Progenitor cell of endocrine pancreas (in vitro differentiated cells): ENCODE results near the gene DFFA. TPM values are rescaled to one million over a fixed set of nuclear protein-coding genes. Genes with fewer than 3 reads are reported as not detected.

Experiments used
- DNase-seq: peaks from one replicate; pipeline ENCODE4 v3.0.0; 2021; ENCODE audit warnings: low spot score; ENCODE audit not compliant: unreplicated experiment
- H3K27ac Mint-ChIP-seq: 2 replicates; pipeline ENCODE4 v1.8.0; 2021; ENCODE audit warnings: mild to moderate bottlenecking, moderate library complexity, mixed read lengths
- H3K27me3 Mint-ChIP-seq: 2 replicates; pipeline ENCODE4 v1.8.0; 2021; ENCODE audit warnings: mixed read lengths
- H3K36me3 Mint-ChIP-seq: 2 replicates; pipeline ENCODE4 v1.8.0; 2022; ENCODE audit warnings: mixed read lengths; ENCODE audit not compliant: insufficient read depth
- H3K4me1 Mint-ChIP-seq: 2 replicates; pipeline ENCODE4 v1.8.0; 2021; ENCODE audit warnings: low read depth, mixed read lengths
- H3K4me3 Mint-ChIP-seq: 2 replicates; pipeline ENCODE4 v1.8.0; 2021; ENCODE audit warnings: low read depth, mild to moderate bottlenecking, moderate library complexity, mixed read lengths
- H3K9me3 Mint-ChIP-seq: 2 replicates; pipeline ENCODE4 v1.8.0; 2021; ENCODE audit warnings: low read depth, mixed read lengths
- total RNA-seq: library from RNA; stranded (reverse); gene quantifications from 2 replicates; pipeline ENCODE4 v1.2.1, GENCODE V29; 2021
- TF ChIP-seq, protein P1 (sequence below): fragments of 200-600 bp; sonication (generic); IDR thresholded peaks from one replicate; pipeline ENCODE4 v1.5.0; 2021; ENCODE audit warnings: antibody characterized with exemption, mild to moderate bottlenecking; ENCODE audit not compliant: unreplicated experiment

DFFA gene
- total RNA-seq, 1 donor from 2014 or later = 47.9 TPM

- H3K9me3 Mint-ChIP-seq = no peaks in the 10 kb centered on the region
- peaks cover 4% of the 10 kb centered on the region for H3K27me3 Mint-ChIP-seq
- no peaks in the 10 kb centered on the region for H3K4me1 Mint-ChIP-seq
- H3K27ac Mint-ChIP-seq = no peak overlapping the region
- TF ChIP-seq, protein P1, sequence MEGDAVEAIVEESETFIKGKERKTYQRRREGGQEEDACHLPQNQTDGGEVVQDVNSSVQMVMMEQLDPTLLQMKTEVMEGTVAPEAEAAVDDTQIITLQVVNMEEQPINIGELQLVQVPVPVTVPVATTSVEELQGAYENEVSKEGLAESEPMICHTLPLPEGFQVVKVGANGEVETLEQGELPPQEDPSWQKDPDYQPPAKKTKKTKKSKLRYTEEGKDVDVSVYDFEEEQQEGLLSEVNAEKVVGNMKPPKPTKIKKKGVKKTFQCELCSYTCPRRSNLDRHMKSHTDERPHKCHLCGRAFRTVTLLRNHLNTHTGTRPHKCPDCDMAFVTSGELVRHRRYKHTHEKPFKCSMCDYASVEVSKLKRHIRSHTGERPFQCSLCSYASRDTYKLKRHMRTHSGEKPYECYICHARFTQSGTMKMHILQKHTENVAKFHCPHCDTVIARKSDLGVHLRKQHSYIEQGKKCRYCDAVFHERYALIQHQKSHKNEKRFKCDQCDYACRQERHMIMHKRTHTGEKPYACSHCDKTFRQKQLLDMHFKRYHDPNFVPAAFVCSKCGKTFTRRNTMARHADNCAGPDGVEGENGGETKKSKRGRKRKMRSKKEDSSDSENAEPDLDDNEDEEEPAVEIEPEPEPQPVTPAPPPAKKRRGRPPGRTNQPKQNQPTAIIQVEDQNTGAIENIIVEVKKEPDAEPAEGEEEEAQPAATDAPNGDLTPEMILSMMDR = no peak
- peaks cover 7% of the 10 kb centered on the region for H3K36me3 Mint-ChIP-seq
- no peak overlapping the region for H3K4me3 Mint-ChIP-seq
- DNase-seq = no peak
These were observed 25.4 kb downstream of the DFFA start for GRCh38 chr1:10446790-10447422.

DNA sequence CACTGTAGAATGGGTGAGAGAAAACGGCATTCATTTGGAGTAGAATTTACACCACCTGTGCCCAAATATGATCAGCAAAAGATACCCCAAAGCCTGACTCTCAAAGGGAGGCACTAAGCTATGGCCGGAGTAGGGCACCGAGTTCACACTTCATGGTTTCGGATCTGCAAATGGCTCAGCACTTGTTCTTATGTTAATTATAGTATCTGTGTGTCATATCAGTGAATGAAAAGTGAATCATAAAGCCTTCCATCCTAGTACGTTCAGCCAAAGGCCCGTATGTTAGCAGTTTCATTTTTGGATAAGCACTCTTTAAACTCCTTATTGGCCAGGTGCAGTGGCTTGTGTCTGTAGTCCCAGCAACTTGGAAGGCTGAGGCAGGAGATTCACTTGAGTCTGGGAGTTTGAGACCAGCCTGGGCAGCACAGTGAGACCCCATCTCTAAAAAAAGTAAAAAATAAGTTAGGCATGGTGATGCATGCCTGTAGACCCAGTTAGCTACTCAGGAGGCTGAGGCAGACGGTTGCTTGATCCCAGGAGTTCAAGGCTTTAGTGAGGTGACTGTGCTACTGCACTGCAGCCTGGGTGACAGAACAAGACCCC, 27.4 kb downstream of the DFFA start:
- peaks cover 8% of the 10 kb centered on the region for H3K36me3 Mint-ChIP-seq
- H3K4me1 Mint-ChIP-seq = no peaks in the 10 kb centered on the region
- no peak overlapping the region for H3K27ac Mint-ChIP-seq
- TF ChIP-seq, protein P1 = no peak
- H3K9me3 Mint-ChIP-seq = no peaks in the 10 kb centered on the region
- DNase-seq = no peak
- H3K4me3 Mint-ChIP-seq = no peak overlapping the region
- H3K27me3 Mint-ChIP-seq = no peaks in the 10 kb centered on the region

- no peak for DNase-seq
- no peak overlapping the region for H3K4me3 Mint-ChIP-seq
- no peaks in the 10 kb centered on the region for H3K9me3 Mint-ChIP-seq
- no peaks in the 10 kb centered on the region for H3K27me3 Mint-ChIP-seq
- no peak overlapping the region for H3K27ac Mint-ChIP-seq
- TF ChIP-seq, protein P1 = no peak
- no peaks in the 10 kb centered on the region for H3K4me1 Mint-ChIP-seq
- H3K36me3 Mint-ChIP-seq = peaks cover 8% of the 10 kb centered on the region
These were observed 28.1 kb downstream of the DFFA start for GRCh38 chr1:10444248-10444647.

DNA sequence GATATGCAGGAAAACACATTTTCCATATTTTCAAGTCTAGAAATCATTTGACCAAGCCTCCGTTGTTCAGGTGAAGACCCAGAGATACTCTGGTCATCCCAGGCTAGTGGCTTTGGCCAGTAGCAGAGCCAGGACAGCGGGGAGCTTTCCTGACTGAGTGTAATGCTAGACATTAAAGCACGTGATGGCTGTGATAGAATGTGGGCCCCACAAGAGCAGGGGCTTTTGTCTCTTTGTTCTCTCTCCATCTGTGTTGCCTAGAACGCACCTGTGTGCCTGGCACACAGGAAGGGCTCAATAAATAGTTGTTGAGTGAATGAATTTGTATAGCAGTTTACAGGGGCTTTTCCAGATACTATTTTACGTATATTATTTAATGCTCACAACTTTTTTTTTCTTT, 31.5 kb downstream of the DFFA start:
- DNase-seq = no peak
- peaks cover 3% of the 10 kb centered on the region for H3K36me3 Mint-ChIP-seq
- TF ChIP-seq, protein P1 = no peak
- no peaks in the 10 kb centered on the region for H3K27me3 Mint-ChIP-seq
- H3K4me3 Mint-ChIP-seq = no peak overlapping the region
- H3K27ac Mint-ChIP-seq = no peak overlapping the region
- H3K4me1 Mint-ChIP-seq = peaks cover 4% of the 10 kb centered on the region
- H3K9me3 Mint-ChIP-seq = no peaks in the 10 kb centered on the region

- Mint-ChIP-seq H3K9me3 (no peaks in the 10 kb centered on the region), H3K27ac (no peak overlapping the region), H3K4me3 (no peak overlapping the region), H3K4me1 (peaks cover 4% of the 10 kb centered on the region), H3K27me3 (no peaks in the 10 kb centered on the region), H3K36me3 (peaks cover 3% of the 10 kb centered on the region)
- TF ChIP-seq, protein P1 = no peak
- no peak for DNase-seq
These were observed 32.0 kb downstream of the DFFA start for GRCh38 chr1:10440305-10440704.
